Osteoblast (primary cell): Measurements from ENCODE around the gene DAB2IP. TPM values are rescaled to one million over a fixed set of nuclear protein-coding genes. Genes with fewer than 3 reads are reported as not detected.

Experiments
- DNase-seq: peaks from one replicate; pipeline ENCODE4 v3.0.0; 2011; ENCODE audit warnings: low spot score, mixed read lengths; ENCODE audit not compliant: insufficient read length; ENCODE audit errors: missing footprints
- H2AFZ ChIP-seq: 2 replicates; pipeline ENCODE4 v1.6.0; 2011; ENCODE audit warnings: mild to moderate bottlenecking, low read length
- H3K27ac ChIP-seq: 2 replicates; pipeline ENCODE4 v1.5.1; 2011; ENCODE audit warnings: mild to moderate bottlenecking, low read depth, low read length, moderate library complexity
- H3K27me3 ChIP-seq: 2 replicates; pipeline ENCODE4 v1.6.0; 2012; ENCODE audit warnings: mild to moderate bottlenecking, control low read depth, inconsistent platforms, low read length, moderate library complexity; ENCODE audit not compliant: insufficient read depth
- H3K36me3 ChIP-seq: 2 replicates; pipeline ENCODE4 v1.5.1; 2011; ENCODE audit warnings: mild to moderate bottlenecking, low read length, control low read depth, moderate library complexity; ENCODE audit not compliant: insufficient read depth
- H3K4me1 ChIP-seq: 2 replicates; pipeline ENCODE4 v1.5.1; 2011; ENCODE audit warnings: mild to moderate bottlenecking, low read length, control low read depth, moderate library complexity; ENCODE audit not compliant: insufficient read depth
- H3K4me2 ChIP-seq: 2 replicates; pipeline ENCODE4 v1.6.0; 2011; ENCODE audit warnings: mild to moderate bottlenecking, low read length; ENCODE audit not compliant: insufficient read depth
- H3K4me3 ChIP-seq: fragments of 200-600 bp; sonication (generic); 3 replicates; pipeline ENCODE4 v1.5.1; 2012; ENCODE audit warnings: mild to moderate bottlenecking, low read length, inconsistent platforms; ENCODE audit not compliant: insufficient read depth
- H3K79me2 ChIP-seq: 2 replicates; pipeline ENCODE4 v1.6.0; 2012; ENCODE audit warnings: mild to moderate bottlenecking, low read length, control low read depth, inconsistent platforms; ENCODE audit not compliant: insufficient read depth
- H3K9me3 ChIP-seq: 2 replicates; pipeline ENCODE4 v1.5.1; 2011; ENCODE audit warnings: low read depth, low read length, control low read depth
- H4K20me1 ChIP-seq: 2 replicates; pipeline ENCODE4 v1.6.0; 2012; ENCODE audit warnings: mild to moderate bottlenecking, low read length, control low read depth; ENCODE audit not compliant: insufficient read depth
- total RNA-seq: library from RNA; depleted of rRNA; stranded (reverse); fragments of >200 nt; gene quantifications from 2 replicates; pipeline ENCODE4 v1.2.3, GENCODE V29; 2012
- TF ChIP-seq, protein P1 (sequence below): IDR thresholded peaks from 2 replicates; pipeline ENCODE4 v1.5.1; 2011; ENCODE audit warnings: mild to moderate bottlenecking, low read depth, low read length, moderate library complexity; ENCODE audit errors: extremely low read depth

DAB2IP gene
- total RNA-seq, 1 donor = 60.8 TPM

DNA sequence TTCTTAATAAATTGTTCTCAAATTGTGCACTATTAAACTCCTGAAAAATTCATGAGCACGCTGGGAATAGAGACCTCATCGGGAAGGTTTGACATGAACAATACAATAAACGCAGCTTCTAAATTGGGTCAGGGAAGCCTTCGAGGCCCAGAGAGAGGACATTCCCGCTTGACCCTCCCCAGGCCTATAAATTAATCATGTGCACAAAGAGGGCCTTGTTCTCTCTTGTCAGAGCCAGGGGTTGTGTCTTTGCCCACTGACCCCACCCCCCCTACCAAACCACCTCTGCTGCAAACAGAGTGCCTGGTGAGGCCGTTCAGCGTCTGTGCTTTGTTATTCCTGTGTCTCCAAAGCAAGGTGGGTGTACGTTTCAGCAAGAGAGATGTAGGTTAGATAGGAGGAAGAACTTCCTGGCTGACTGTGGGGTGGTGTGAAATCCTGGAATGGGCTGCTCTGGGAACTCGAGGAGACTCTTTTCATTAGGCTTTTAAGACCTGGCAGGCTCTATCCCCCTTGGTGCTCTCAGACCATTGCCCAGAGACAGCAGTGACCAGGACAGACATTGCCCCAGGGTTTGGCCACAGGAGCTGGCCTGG, 18.2 kb upstream of the DAB2IP start:
- Histone ChIP-seq H3K27ac (no peak overlapping the region), H3K4me3 (no peak overlapping the region), H3K4me1 (no peaks in the 10 kb centered on the region), H3K27me3 (peaks cover 8% of the 10 kb centered on the region), H2AFZ (no peak overlapping the region), H3K4me2 (no peak overlapping the region), H3K79me2 (no peaks in the 10 kb centered on the region), H4K20me1 (no peaks in the 10 kb centered on the region), H3K9me3 (no peaks in the 10 kb centered on the region), H3K36me3 (no peaks in the 10 kb centered on the region)
- DNase-seq = peak; percentile 58
- TF ChIP-seq, protein P1, sequence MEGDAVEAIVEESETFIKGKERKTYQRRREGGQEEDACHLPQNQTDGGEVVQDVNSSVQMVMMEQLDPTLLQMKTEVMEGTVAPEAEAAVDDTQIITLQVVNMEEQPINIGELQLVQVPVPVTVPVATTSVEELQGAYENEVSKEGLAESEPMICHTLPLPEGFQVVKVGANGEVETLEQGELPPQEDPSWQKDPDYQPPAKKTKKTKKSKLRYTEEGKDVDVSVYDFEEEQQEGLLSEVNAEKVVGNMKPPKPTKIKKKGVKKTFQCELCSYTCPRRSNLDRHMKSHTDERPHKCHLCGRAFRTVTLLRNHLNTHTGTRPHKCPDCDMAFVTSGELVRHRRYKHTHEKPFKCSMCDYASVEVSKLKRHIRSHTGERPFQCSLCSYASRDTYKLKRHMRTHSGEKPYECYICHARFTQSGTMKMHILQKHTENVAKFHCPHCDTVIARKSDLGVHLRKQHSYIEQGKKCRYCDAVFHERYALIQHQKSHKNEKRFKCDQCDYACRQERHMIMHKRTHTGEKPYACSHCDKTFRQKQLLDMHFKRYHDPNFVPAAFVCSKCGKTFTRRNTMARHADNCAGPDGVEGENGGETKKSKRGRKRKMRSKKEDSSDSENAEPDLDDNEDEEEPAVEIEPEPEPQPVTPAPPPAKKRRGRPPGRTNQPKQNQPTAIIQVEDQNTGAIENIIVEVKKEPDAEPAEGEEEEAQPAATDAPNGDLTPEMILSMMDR = no peak

DNA sequence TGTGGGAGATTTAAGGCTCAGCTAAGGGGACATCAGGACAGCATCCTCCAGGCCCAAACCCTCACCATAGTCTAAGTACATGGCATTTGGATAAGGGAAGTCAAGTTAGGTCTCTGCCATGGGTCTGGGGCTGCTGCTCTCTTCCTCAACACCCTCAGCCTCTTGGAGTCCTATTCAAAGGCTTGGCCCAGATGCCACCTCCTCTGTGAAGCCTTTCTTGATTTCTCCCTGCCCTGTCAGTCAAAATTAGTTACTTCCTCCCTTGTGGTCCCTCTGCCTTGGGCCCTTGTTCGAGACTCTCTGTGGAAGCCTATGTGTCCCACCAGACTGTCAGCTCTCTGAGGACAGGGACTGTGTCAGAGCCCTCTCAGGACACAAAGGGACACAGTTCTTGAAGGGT, 17.7 kb upstream of the DAB2IP start:
- H3K27me3 ChIP-seq = peaks cover 8% of the 10 kb centered on the region
- H3K4me3 ChIP-seq = no peak overlapping the region
- H2AFZ ChIP-seq = no peak overlapping the region
- no peaks in the 10 kb centered on the region for H4K20me1 ChIP-seq
- TF ChIP-seq, protein P1 = no peak
- H3K4me1 ChIP-seq = no peaks in the 10 kb centered on the region
- no peaks in the 10 kb centered on the region for H3K79me2 ChIP-seq
- no peak overlapping the region for H3K27ac ChIP-seq
- no peak overlapping the region for H3K4me2 ChIP-seq
- H3K9me3 ChIP-seq = no peaks in the 10 kb centered on the region
- no peaks in the 10 kb centered on the region for H3K36me3 ChIP-seq
- DNase-seq = peak; percentile 47

DNA sequence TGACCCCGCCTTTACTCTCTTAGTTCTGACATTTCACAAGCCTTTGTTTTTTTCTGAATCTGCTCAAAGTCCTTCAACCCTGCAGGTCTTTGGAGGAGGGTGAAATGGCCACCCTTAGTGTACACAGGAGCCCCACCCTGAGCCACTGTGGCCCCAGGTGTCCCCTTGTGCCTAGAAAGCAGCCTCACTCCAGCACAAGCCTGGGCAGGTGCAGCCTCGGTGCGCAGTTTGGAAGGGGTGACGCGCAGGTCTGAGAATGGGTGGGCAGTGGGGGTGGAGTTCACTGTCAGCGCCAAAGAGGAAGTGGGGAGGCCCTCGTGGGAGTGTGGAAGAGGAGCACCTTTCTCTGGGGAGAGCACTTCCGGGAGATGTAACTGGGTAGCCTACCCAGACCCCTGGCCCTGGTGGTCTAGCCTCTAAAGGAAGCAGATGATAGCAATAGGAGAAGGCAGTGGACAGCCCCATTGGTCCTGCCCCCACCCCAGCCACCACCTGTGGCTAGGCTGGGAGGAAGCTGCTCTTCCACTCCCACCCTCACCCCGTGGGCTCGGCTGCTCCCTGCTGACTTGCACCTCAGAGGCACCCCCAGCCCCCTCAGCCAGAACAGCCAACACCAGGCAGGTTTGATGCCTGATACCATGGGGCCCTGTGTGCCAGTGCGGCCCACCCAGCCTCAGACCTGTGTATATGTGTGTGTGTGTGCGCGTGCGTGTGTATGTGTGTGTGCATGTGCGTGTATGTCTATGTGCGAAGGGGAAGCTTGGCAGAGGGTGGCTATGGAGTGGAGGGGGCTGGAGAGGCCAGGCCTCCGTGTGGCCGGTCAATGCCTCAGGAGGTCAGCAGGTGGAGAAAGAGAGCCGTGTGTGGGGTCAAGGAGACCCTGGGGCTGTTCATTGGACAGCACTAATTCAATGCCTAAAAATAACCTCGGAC, 16.8 kb upstream of the DAB2IP start:
- H3K27me3 ChIP-seq = peaks cover 5% of the 10 kb centered on the region
- peak; percentile 63 for DNase-seq
- H3K79me2 ChIP-seq = no peaks in the 10 kb centered on the region
- TF ChIP-seq, protein P1 = peak; percentile 41
- no peaks in the 10 kb centered on the region for H4K20me1 ChIP-seq
- no peaks in the 10 kb centered on the region for H3K36me3 ChIP-seq
- H3K4me1 ChIP-seq = no peaks in the 10 kb centered on the region
- H3K4me2 ChIP-seq = no peak overlapping the region
- H2AFZ ChIP-seq = no peak overlapping the region
- H3K4me3 ChIP-seq = no peak overlapping the region
- no peaks in the 10 kb centered on the region for H3K9me3 ChIP-seq
- no peak overlapping the region for H3K27ac ChIP-seq

DNA sequence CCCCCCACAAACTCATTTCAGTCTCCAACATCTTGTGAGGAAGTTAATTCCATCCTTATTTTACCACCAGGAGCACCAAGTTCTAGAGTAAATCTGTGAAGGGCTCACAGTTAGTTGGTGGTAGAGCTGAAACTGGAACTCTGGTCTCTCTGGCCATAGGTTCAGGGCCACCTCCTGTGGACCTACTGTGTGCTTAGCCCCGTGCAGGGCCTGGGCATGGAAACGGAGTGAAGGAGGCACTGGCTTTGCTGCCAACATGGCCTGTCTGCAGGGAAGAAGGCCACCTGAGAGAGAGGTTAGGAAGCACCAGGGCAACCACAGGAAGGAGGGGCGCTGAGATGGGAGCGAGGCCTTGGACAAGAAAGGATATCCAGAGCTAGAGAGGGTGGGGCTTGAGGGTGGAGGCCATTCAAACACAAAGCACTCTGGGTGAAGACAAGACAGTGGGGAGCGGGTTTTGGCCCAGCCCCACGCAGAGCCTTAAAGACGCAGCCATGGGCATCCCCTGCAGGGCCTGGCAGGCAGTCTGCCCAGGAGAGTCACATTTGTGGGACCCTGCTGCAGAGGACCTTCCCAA, 16.0 kb upstream of the DAB2IP start:
- Histone ChIP-seq H3K4me1 (no peaks in the 10 kb centered on the region), H3K27me3 (peaks cover 5% of the 10 kb centered on the region), H4K20me1 (no peaks in the 10 kb centered on the region), H3K4me3 (no peak overlapping the region), H3K36me3 (no peaks in the 10 kb centered on the region), H3K4me2 (no peak overlapping the region), H3K9me3 (no peaks in the 10 kb centered on the region), H2AFZ (no peak overlapping the region), H3K79me2 (no peaks in the 10 kb centered on the region), H3K27ac (no peak overlapping the region)
- TF ChIP-seq, protein P1 = no peak
- DNase-seq = peak; percentile 39
